ENCODE results near the gene COL16A1.

Gene COL16A1

GRCh38 chr1:31679091-31679490, 24.7 kb downstream of the COL16A1 start:
- TF ChIP-seq CTCF (IDR thresholded peaks at IDR 0.05; ENCODE audit: low read length, missing control alignments): no peak
- H3K4me3 ChIP-seq (replicated peaks; ENCODE audit: low read depth, low read length): no peak overlapping the region
- no peak for DNase-seq (ENCODE audit: low read depth)

- no peak for DNase-seq (ENCODE audit: low read depth)
- TF ChIP-seq CTCF (IDR thresholded peaks at IDR 0.05; ENCODE audit: low read length, missing control alignments): no peak
- H3K4me3 ChIP-seq (replicated peaks; ENCODE audit: low read depth, low read length): no peak overlapping the region
These were observed 25.1 kb downstream of the COL16A1 start for GRCh38 chr1:31678681-31679080.

GRCh38 chr1:31677949-31678348, 25.9 kb downstream of the COL16A1 start:
- no peak overlapping the region for H3K4me3 ChIP-seq (replicated peaks; ENCODE audit: low read depth, low read length)
- no peak for DNase-seq (ENCODE audit: low read depth)
- no peak for TF ChIP-seq CTCF (IDR thresholded peaks at IDR 0.05; ENCODE audit: low read length, missing control alignments)

GRCh38 chr1:31677401-31677800, 26.4 kb downstream of the COL16A1 start:
- DNase-seq (ENCODE audit: low read depth): no peak
- no peak for TF ChIP-seq CTCF (IDR thresholded peaks at IDR 0.05; ENCODE audit: low read length, missing control alignments)
- no peak overlapping the region for H3K4me3 ChIP-seq (replicated peaks; ENCODE audit: low read depth, low read length)

GRCh38 chr1:31675756-31676155, 28.1 kb downstream of the COL16A1 start:
- no peak overlapping the region for H3K4me3 ChIP-seq (replicated peaks; ENCODE audit: low read depth, low read length)

GRCh38 chr1:31675161-31675560, 28.7 kb downstream of the COL16A1 start:
- no peak overlapping the region for H3K4me3 ChIP-seq (replicated peaks; ENCODE audit: low read depth, low read length)
- TF ChIP-seq CTCF (IDR thresholded peaks at IDR 0.05; ENCODE audit: low read length, missing control alignments): no peak
- no peak for DNase-seq (ENCODE audit: low read depth)

More at GRCh38 chr1:31675756-31676155, 28.1 kb downstream of the COL16A1 start:
- TF ChIP-seq CTCF (IDR thresholded peaks at IDR 0.05; ENCODE audit: low read length, missing control alignments): no peak
- no peak for DNase-seq (ENCODE audit: low read depth)

- no peak for TF ChIP-seq CTCF (IDR thresholded peaks at IDR 0.05; ENCODE audit: low read length, missing control alignments)
- no peak for DNase-seq (ENCODE audit: low read depth)
- no peak overlapping the region for H3K4me3 ChIP-seq (replicated peaks; ENCODE audit: low read depth, low read length)
These were observed 29.2 kb downstream of the COL16A1 start for GRCh38 chr1:31674626-31675025.
